ENCODE measurements around the gene ABCA13.
"Not testable (repeated sequence)": the region's sequence is repeated elsewhere in the genome, so short reads cannot be mapped to it uniquely, and the experiment has no call there.

Gene ABCA13

GRCh38 chr7:48177271-48177670 is 6.0 kb downstream of the ABCA13 start:
- no peak for DNase-seq

GRCh38 chr7:48179496-48180030 is 8.3 kb downstream of the ABCA13 start:
- DNase-seq, result no peak

GRCh38 chr7:48180981-48181380 is 9.7 kb downstream of the ABCA13 start:
- no peak for DNase-seq

GRCh38 chr7:48182718-48183369 is 11.6 kb downstream of the ABCA13 start:
- DNase-seq, result no peak

GRCh38 chr7:48183370-48183743 is 12.1 kb downstream of the ABCA13 start:
- DNase-seq, result no peak

GRCh38 chr7:48183965-48184364 is 12.7 kb downstream of the ABCA13 start:
- DNase-seq, result no peak

- no peak for DNase-seq
These were observed 17.7 kb downstream of the ABCA13 start for GRCh38 chr7:48188776-48189520.

- no peak for DNase-seq
These were observed 21.7 kb downstream of the ABCA13 start for GRCh38 chr7:48192996-48193395.

GRCh38 chr7:48193421-48193820 is 22.2 kb downstream of the ABCA13 start:
- no peak for DNase-seq

- not testable (repeated sequence) for DNase-seq
These were observed 29.8 kb downstream of the ABCA13 start for GRCh38 chr7:48200946-48201589.

- DNase-seq, result not testable (repeated sequence)
These were observed 31.7 kb downstream of the ABCA13 start for GRCh38 chr7:48202916-48203315.

- no peak for DNase-seq
These were observed 36.0 kb downstream of the ABCA13 start for GRCh38 chr7:48207155-48207675.

GRCh38 chr7:48209004-48209600 is 37.8 kb downstream of the ABCA13 start:
- no peak for DNase-seq

- DNase-seq, result no peak
These were observed 42.0 kb downstream of the ABCA13 start for GRCh38 chr7:48213226-48213625.

- no peak for DNase-seq
These were observed 46.0 kb downstream of the ABCA13 start for GRCh38 chr7:48217266-48217665.

- DNase-seq, result no peak
These were observed 46.5 kb downstream of the ABCA13 start for GRCh38 chr7:48217753-48218152.

- no peak for DNase-seq
These were observed 52.8 kb downstream of the ABCA13 start for GRCh38 chr7:48224042-48224441.

GRCh38 chr7:48225101-48225500 is 53.8 kb downstream of the ABCA13 start:
- DNase-seq, result no peak

GRCh38 chr7:48237354-48237753 is 66.1 kb downstream of the ABCA13 start:
- no peak for DNase-seq

- no peak for DNase-seq
These were observed 71.6 kb downstream of the ABCA13 start for GRCh38 chr7:48242846-48243245.

GRCh38 chr7:48244864-48245271 is 73.6 kb downstream of the ABCA13 start:
- no peak for DNase-seq

- DNase-seq, result no peak
These were observed 74.7 kb downstream of the ABCA13 start for GRCh38 chr7:48245751-48246472.

GRCh38 chr7:48249166-48249565 is 77.9 kb downstream of the ABCA13 start:
- DNase-seq, result no peak
